HG02642 (cell line): Measurements from ENCODE around the gene ZNF524.

Source experiments
- ATAC-seq: cut with Tn5 transposase; IDR thresholded peaks from one replicate; pipeline ENCODE4 v1.9.1; 2021; ENCODE audit warnings: mild to moderate bottlenecking; ENCODE audit not compliant: unreplicated experiment, poor library complexity

Gene ZNF524

DNA sequence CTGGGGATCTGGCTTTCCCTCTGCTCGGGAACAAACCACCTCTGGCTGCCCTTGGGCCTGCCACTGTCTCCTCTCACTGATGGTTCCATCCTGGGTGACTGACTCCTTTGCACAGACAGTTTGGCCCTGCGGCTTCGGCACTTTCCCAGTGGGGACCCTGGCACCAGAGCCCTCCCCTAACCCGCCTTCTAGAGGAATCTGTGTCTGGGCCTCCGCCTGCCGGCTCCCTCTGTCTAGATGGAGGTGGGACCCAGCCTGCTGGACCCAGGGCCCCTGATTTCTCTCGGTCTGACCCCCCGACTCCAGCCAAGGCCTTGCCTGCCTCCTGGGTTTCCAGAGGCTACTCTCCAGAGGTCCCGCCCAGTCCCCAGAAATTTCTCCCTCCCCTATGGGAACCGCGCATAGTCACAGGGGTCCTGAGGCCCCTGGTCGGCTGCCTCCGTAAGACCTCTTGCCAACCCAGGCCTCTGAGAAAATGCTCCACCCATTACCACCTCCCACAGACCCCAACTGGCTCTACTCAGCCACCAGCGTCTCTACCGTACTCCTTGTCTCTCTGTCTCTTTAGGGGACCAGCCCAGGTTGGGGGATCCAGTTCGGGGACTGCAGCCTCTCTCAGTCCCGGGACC, 50.6 kb downstream of the ZNF524 start:
- no peak for ATAC-seq

DNA sequence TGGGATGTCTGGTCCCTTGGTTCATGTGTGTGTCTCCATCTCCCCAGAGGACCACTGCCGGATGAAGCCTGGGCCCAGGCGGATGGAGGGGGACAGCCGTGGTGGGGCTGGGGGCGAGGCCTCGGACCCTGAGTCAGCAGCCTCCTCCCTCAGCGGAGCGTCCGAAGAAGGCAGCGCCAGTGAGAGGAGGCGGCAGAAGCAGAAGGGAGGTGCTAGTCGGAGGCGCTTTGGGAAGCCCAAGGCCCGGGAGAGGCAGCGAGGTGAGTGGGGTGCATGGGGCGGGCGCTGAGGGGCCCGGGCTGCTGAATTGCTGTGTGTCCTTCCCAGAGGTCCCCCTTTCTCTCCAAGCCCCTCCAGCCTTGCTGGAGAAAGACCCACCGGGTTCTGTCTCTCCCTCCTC, 51.1 kb downstream of the ZNF524 start:
- ATAC-seq: no peak

DNA sequence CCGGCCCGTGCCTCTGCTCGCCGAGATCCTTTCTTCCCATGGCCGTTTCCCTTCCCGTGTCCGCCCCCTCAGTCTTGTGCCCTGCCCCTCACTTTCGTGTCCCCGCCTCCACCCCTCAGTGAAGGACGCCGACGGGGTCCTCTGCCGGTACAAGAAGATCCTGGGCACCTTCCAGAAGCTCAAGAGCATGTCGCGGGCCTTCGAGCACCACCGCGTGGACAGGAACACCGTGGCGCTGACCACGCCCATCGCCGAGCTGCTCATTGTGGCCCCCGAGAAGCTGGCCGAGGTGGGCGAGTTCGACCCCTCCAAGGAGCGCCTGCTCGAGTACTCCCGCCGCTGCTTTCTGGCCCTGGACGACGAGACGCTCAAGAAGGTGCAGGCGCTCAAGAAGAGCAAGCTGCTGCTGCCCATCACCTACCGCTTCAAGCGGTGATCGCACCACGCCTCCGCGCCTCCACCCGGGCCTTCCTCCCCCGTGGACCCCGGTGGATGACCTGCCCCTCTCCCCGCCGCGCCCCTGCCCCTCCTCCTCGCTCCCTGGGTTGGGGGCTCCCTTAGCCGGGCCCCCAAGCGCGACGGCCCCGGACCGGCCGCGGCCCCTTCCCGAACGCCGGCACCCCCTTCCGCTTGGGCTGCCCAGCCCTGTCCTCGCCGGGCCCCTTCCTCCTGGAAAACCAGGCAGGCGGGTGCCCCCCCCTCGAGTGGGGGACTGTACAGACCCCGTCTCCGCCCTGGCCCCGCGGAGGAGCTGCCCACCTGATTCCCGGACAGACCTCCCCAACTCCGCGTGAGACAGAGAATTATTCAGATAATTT, 52.4 kb downstream of the ZNF524 start:
- ATAC-seq: no peak
